ENCODE measurements around the gene ITM2C.

Gene ITM2C

DNA sequence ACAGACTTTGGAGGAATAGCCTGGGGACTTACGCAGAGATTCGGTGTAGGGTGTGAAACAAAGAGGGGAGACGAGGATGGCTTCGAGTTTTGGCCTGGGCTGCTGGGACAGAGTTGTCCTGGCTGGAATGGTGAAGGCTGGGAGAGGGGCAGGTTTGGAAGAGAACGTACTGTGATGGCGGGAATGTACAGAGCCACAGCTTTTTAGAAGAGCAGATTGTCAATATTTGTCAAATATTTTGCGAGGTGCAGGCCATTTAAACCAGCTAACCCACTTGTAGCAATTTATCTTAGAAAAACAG lies 14.4 kb upstream of the ITM2C start:
- DNase-seq (ENCODE audit: low read depth in 2 of 2, low spot score in 1 of 2) = no peak

DNA sequence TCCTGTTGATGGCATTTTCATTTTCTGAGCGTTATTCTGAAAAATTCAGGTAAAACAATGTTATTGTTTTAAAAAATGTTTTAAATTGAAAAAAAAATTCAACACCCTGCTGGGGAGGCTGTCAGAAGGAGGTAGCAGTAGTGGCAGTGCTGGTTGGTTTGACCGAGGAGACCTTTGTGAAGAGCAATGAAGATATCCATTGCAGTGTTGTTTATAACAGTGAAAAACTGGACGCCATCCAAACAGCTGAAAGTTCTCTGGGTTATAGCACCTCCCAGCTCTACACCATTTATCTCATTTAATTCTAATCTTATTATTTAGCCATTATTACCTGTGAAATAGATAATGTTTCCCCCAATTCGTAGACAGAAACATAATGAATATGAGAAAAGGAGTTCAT lies 12.6 kb upstream of the ITM2C start:
- DNase-seq (ENCODE audit: low read depth in 2 of 2, low spot score in 1 of 2) = no peak

DNA sequence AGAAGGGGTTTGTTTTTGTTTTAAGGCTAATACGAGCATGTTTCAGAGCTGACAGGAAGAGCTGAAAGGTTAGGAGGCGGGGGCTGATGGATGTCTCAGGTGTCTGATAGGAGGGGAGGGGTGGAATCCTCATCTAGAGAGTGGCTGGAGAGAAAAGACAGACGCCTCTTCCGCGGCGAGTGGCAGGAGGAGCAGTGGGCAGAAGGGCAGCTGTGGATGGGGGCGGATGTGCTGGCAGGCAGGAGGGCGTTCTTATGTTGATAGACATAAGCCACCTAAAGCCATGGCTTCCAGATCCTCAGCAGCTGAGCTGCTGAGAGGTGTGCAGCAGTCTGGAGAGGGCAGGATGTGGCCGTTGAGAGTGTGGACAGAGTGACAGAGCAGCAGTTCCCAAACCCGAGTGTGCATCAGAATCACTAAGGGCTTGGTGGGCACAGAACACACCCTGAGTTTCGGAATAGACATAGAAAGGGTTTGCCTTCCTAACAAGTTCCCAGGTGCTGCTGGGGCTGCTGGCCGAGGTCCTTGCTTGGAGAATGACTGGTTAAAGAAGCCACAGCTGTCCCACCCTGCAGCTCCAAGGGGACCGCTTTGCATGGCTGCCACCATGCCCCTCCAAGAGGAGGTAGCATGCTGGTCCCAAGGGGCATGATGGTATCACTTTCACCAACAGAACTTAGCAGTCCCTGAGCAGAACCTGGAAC lies 3.0 kb upstream of the ITM2C start:
- DNase-seq (ENCODE audit: low read depth in 2 of 2, low spot score in 1 of 2) = no peak

DNA sequence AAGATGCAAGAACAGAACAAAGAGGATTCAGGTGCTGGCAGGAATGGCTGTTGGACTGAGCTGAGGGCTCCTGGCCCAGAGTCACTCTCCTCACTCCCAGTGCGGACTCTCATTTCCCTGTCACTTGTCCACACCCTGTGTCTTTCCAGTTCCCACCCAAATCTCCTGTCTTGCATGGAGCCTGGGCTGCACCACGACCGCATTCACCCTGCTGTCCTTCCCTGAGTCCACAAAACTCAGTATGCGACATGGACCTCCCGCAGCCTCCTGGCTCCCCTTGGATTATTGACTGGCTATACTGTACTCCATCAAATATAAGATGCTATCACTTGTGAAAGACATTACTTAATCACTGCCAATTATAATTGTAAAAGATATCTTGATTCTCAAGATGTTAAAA lies 2.5 kb upstream of the ITM2C start:
- no peak for DNase-seq (ENCODE audit: low read depth in 2 of 2, low spot score in 1 of 2)

DNA sequence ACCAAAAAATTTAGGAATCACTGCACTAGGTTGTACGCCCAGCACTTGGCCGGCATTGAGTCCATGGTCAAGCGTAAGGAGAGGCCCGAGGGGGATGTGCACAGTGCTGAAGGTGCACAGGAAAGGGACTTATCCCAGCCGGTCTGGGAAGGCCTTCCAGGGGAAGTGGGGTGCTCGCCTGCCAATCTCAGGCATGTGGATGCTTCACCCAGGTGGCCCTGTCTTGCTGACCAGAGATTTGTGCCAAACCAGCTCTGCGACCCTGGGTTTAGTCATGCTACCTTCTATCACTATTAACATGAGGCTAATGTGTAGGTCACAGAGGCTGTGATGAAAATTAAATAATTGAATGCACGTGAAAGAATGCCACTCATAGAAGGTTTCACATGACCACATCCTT lies 1.7 kb upstream of the ITM2C start:
- DNase-seq (ENCODE audit: low read depth in 2 of 2, low spot score in 1 of 2) = no peak

DNA sequence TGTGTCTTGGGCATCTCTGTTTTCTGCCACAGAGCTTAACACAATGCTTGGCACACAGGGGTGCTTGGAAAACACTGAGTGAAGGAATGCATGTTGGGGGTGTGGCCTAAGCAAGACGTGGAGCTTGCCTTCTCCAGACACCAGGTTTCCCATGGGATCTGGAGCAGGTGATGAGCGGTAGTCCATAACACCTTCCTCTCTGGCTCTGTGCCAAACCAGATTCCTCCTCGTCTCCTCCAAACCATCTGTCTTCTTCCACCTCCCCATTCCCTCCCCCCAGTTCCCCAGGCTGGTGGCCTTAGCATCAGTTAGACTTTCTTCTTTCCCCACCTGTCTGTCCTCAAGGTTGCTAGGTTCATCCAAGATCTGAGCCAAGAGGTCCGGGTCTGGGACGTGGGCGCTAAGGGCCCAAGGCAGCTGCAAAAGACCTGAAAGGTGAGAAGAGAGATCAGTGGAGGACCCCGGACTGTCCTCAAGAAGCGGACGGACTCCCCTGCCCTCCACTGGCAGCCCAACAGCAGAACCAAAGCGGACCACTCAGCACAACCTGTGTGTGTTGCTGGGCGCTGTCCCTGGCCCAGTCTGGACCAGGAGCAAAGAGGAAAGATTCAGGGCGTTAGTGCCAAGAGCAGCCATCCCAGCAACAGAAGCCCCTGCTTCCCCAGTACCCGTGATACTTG lies 1.2 kb upstream of the ITM2C start:
- DNase-seq (ENCODE audit: low read depth in 2 of 2, low spot score in 1 of 2) = no peak

DNA sequence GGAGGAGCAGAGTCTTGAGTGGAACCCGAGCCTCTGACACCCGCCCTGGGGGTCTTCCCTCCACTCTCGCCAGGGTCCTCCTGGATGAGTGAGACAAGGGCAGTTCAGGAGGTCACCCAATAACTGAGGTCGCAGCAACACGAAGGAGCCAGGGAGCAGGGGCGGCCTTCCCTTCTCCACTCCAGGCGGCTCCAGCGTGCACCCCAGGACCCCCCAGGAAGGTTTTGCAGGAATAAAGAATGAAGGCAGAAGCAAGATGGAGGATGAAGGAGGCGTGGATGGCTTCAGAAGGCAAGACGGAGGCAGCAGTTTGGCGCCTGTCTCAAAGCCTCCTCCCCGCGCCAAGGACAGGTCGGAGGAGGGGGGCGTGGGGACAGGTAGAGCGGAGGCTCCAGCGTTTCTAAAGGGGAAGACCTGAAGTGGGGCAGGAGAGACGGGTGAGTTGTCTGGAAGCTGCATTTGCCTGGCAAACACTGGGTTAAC lies 579 bp upstream of the ITM2C start:
- no peak for DNase-seq (ENCODE audit: low read depth in 2 of 2, low spot score in 1 of 2)

DNA sequence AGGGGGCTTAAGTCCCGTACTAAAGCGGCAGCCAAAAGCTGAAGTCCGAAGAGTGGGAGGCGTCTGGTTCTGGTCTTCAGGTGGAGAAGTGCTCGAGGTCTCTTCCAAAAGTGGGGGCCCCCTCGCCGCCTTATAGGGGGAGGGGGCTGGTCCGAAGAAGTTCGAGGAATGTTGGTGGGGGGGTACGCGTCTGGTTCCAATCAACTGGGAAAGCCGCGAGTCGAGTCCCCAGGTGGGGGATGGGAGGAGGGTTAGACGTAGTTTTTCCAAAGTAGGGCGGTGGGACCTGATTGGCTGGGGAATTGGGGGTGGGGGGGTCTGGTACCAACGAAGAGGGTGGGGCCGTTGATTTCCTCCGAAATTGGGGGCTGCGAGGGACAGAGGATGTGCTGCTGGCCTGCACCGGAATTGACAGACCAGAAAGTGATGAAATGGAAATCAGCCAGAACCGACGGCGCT lies 594 bp downstream of the ITM2C start:
- DNase-seq (ENCODE audit: low read depth in 2 of 2, low spot score in 1 of 2) = no peak

DNA sequence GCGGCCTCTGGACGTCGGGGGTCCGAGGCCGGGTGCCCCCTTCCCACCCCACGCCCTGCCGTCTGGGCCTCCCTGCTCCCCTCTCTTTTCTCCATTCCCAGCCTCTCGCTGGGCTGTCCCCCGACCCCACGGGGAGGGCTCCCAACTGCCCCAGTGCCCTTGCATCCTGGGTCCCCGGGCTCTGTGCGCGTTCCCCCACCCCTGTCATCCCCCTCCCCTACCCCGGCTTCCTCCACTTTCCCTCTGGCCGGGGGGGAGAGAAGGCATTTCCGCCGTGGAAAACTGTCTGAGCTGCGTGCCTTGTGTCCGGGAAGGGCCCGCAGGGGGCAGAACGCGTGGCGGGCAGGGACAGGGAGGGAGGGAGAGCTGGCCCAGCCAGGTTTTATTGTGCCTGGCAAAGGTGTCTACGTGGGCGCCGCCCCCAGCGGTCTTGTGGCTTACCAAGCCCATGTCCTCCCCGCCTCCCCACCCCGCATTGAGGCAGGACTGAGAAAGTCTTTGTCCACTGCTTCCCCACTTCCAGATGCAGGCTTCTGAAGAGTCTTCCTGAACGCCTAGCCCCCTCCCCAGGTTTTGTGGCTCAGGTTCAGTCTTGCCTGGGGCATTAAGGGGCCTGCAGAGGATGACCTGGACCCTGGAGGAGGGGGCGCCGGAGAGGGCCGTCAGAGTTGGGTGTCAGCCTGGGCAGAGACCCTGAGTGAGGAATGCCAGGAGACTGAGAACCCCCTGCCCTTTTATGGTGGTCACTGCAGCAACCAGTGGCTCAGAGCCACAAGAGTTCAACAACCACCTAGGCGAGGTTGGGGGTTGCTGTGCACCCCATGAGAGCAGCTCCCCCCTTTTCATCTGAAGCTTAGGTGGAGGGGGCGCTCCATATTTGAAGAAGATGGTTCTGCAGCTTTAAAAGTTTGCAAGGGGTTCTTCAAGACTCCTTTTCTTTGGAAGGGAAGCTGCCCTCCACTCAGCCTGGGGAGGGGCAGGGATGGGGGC lies 1.3 kb downstream of the ITM2C start:
- DNase-seq (ENCODE audit: low read depth in 2 of 2, low spot score in 1 of 2) = no peak

DNA sequence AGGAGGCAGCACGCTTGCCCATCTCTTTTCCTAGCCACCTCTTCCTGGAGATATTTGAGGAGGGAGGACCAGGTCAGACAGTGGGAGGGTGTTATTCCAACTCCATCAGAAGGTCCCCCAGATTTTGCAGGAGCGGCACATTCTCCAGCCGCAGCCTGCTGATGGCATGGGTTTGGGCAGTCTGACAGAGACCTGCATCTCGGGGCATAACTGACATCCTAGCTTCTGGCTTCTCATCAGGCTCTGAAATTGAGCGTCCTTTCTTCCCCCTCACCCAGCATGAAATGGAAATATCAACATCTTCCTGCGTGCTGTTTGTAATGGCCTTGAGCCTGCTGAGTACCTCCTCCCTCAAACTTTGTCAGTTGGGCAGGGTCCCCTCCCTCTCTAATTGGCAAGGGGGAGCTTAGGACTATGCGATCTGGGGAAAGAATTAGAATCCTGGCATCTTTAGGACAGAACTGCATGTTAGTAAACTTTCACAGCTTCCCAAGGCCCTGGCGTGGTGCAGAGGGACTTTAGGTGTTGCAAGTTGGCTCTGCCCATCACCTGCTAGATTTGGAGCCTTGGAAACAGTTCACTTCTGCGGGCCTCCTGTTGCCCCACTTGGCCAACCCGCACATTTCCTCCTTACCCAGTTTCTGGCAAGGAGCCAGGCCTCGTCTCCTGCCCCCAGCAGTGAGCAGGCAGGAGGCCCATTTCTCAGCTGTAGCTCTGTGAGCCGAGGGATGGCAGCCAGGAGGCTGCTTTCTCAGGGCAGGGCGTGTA lies 2.2 kb downstream of the ITM2C start:
- peak; percentile 41 to 44 for DNase-seq (ENCODE audit: low read depth in 2 of 2, low spot score in 1 of 2)

DNA sequence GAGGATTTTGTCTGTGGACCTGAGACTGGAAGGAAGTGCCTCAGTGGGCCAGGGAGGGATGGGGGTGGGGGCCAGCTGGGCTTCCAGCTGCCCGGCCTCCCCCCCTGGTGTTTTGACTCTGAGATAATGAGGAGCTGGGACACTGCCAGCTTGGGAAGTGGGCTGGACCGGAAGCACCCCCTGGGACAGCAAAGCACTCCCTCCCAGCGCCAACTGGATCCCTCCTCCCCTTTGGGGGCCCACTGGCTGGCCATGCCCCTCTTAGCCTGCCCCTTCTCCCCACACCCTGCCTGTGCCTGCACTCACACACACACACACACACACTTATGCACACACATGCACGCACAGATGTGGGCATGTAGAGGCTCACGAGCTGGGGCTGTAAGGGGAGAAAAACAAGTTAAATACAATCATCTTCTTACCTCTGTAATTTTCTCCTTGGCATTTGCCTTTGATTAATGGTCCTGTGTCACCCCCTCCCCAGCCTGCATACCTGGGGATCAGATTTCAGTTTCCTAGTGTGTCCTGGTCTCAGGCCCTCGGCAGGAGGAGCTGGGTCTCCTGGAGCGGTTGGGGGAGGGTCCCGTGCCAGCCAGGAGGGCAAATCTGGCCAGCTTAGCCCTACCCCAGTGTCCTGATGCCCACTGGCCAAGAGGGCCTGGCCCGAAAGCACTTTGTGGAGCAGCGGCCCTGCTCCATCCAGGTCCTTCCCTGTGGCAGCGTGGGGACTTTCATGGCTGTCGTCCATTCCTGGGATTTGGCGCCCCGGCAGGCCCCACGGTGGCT lies 3.6 kb downstream of the ITM2C start:
- DNase-seq (ENCODE audit: low read depth in 2 of 2, low spot score in 1 of 2) = no peak

DNA sequence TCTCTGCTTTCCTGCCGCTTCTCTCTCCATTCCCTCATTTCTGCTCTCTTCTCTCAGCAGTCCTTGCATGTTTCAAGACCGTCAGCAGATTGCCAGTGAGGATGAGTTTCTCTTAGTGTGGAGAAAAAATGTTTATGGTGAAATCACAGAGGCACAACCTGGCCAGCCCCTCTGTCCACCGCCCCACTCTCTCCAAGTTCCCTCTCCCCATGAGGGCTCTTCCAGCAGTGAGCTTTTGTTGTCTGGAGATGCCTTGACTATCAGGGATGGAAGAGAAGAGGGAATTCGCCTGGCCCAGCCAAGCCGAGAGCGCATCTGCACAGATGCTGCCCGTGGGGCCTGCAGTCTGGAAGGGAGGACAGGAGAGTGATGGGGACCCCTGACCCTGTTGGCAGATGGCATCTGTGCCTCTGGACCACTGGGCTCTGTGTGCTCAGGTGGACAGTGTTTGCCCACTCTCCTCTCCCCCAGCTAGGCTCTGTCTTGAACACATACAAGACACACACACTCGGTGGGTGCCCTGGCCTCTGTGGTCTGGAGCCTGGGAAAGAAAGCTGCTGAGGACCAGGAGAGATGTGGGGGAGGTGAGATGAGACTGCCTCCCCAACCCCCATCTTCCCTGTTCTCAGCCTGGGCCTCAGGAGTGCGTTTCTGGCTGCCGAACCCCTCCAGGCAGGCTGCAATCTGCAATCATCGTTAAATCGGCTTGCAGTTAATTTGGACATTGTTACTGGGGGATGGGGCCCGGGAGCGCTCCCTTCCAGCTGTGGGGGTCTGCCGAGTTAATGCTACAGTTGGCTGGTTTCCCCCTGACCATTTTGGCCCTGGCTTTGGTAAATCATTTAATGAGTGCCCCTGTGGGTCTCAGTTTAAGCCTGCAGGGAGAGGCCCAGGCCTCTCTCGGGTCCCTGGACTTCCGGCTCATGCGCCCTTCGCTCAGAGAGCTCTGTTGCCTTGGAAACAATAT lies 4.5 kb downstream of the ITM2C start:
- no peak for DNase-seq (ENCODE audit: low read depth in 2 of 2, low spot score in 1 of 2)

DNA sequence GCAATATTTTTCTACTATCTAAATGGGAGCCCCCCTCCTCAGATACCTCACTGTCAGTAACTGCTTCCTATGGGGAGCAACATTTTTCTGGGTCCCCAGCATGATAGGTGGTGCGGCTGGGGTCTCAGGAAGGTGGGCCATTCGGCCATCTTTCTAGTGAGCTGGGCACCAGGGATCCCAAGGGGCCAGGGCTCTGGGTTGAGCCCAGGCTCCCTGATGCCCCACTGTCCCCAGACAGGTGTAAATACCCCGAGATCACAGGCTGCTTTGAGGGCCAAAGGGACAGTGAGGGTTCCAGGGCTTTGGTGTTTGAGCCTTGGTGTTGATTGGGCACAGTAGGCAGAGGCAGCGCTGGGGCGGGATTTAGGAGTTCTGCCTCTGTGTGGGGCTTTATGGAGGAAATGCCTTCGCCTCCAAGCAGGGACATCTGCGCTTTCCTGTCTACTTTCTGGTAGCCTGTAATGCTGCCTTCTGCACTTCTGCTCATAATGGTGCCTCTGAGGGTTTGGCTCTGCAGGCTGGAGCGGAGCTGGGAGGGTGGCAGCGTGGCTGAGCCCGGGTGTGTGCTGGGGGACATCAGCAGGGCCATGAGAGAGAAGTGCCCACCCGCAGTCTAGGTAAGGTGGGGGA lies 5.3 kb downstream of the ITM2C start:
- DNase-seq (ENCODE audit: low read depth in 2 of 2, low spot score in 1 of 2) = no peak

DNA sequence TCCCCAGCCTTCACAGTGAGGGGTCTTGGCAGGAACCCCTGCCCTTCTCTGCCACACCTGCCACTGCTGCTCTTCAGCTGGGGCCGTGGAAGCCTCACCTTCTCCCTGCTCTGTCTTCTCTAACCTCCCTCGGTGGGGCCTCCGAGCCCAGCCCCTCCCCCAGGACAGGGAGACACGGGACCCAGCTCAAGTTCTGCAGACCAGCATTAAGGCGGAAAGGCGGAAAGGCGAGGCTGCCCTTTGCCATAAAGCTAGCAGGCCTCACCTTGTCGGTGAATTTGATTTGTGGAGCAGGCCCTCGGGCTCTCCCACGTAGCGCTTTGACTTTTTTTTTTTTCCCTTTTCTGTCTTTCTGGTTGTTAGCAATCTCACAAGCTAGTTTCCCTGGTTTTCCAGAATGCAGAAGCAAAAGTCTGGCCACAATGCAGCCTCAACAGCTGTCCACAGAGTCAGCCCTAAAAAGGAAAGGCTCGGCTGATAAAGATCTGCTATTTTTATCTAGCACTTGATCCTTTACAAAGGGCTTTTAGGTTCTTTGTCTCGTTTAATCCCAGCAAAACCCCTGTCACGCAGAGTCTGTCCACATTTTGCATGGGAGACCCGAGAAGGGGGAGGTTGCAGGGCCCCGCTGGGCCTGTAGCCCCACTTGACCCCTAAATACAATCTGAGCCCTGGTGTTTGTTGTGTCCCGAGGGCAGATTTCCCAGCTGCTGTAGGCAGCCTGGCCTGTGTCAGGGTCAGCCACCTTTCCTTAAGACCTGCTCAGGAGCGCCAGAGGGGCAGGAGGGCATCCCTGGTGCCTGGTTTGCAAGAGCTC lies 6.0 kb downstream of the ITM2C start:
- DNase-seq (ENCODE audit: low read depth in 2 of 2, low spot score in 1 of 2) = no peak

DNA sequence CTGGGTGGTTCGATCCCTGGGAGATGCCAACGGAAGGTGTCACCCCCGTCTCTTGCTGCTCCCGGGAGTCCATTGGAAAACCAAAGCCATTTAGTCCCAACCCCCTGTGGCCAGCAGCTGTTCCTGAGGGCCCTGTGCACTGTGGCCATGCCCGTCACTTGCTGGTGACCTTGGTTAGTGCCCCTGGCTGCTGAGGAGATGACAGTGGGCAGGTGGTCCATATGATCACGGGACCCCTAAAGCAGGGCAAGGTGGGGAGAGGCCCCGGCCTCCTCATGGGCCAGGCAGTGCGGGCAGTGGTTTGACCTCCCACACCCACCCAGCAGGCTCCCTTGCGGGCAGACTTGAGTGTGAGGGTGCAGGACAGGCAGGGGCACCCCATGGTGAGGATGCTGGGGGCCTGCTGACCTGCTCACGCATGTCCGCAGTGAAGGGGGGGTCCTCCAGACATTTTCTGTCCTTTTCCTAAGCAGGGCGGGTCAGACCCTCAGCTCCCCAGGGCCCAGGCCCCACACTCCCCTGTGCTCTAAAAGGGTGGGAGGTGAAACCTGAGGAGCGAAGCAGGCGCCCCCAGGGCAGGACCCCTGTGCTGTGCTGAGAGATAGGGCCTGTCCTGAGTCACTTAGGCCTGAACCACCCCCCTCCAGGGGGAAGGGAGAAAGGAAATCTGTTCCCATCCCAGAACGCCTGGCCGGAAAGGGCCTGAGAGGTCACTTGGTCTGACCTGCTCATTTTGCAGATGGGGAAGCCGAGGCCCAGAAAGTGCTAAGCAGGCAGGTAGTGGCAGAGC lies 6.8 kb downstream of the ITM2C start:
- DNase-seq (ENCODE audit: low read depth in 2 of 2, low spot score in 1 of 2) = no peak

DNA sequence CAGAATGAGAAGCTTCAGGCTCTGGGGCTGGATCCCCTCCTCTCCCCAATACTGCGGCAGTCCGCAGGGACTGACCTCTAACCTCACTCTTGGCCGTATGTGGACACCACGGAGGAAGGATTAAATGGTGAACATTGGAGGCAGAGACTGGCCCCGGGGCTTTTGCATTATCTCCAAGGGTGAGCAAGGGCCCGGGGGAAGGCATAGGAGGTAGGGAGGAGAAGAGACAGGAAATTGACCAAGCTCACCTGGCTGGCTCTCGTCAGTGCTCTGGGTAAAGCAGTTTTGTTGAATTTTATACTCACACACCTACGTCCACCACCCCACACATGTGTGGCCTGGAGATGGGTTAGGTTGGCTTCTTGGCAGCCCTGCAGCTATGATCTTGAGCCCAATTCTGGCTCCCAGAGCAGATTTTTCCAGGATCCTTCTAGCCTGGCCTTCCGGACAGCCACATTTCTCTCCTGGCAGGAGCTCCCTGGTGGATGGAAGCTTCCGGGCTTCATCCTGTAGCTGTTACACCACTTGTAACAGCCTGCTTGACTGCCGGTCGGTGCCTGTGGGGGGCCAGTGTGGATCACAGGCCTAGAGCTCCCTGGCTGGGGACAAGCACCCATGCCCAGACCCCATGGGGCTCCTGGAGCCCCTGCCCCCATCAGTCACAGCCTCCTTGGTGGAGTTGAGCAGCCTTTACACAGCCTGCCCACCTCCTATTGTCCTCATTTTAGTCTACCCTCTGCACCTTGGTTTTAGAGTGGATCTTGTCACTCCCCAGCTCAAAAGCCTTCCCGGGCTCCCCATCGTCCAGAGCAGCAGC lies 7.6 kb downstream of the ITM2C start:
- no peak for DNase-seq (ENCODE audit: low read depth in 2 of 2, low spot score in 1 of 2)

All from stimulated activated CD8-positive, alpha-beta memory T cell treated with anti-CD3 and anti-CD28 coated beads, Interleukin-4, amount 100 ng/mL, for 1 hour (primary cell).